ENCODE data around the gene MYO1E. TPM values are rescaled to one million over a fixed set of nuclear protein-coding genes. Genes with fewer than 3 reads are reported as not detected.

The MYO1E gene
- total and polyA plus RNA-seq, 4 donors: 6.7 to 70.9 (median 21.6) TPM

- no peak overlapping the region for H3K9ac ChIP-seq (ENCODE audit: low read depth in 1 of 2, low read length in 2 of 2)
Measured at GRCh38 chr15:59174835-59175831, 197.5 kb downstream of the MYO1E start.

GRCh38 chr15:59174151-59174834, 198.4 kb downstream of the MYO1E start:
- Histone ChIP-seq H3K36me3 (ENCODE audit: control insufficient read depth in 4 of 4, insufficient read depth in 3 of 4, low read depth in 1 of 4, low read length in 3 of 4) (peaks cover 5 to 56% (median 23%) of the 10 kb centered on the region in 4 donors), H3K4me3 (ENCODE audit: low read depth in 1 of 3, low read length in 3 of 3) (no peak overlapping the region), H3K27me3 (ENCODE audit: control insufficient read depth in 4 of 4, insufficient read depth in 4 of 4, low read length in 3 of 4) (no peaks in the 10 kb centered on the region), H3K4me1 (ENCODE audit: control insufficient read depth in 4 of 4, insufficient read depth in 4 of 4, low read length in 3 of 4) (no peaks in the 10 kb centered on the region), H3K9ac (ENCODE audit: low read depth in 1 of 2, low read length in 2 of 2) (no peak overlapping the region), H3K9me3 (ENCODE audit: control insufficient read depth in 4 of 4, low read length in 3 of 4) (no peaks in the 10 kb centered on the region), H3K27ac (ENCODE audit: low read depth in 1 of 2, low read length in 2 of 2) (no peak overlapping the region)
- DNase-seq (ENCODE audit: low spot score): no peak
- WGBS: 89% methylated on average over 12 of the region's 12 CpGs
- TF ChIP-seq HNF4G (IDR thresholded peaks at IDR 0.05) (no peak), CTCF (IDR thresholded peaks at IDR 0.05; ENCODE audit: low read depth, low read length, missing input control) (no peak)

More at GRCh38 chr15:59174835-59175831, 197.5 kb downstream of the MYO1E start:
- peaks cover 5 to 55% (median 22%) of the 10 kb centered on the region in 4 donors for H3K36me3 ChIP-seq (ENCODE audit: control insufficient read depth in 4 of 4, insufficient read depth in 3 of 4, low read depth in 1 of 4, low read length in 3 of 4)
- TF ChIP-seq FOXA2 (IDR thresholded peaks at IDR 0.05): no peak
- no peak for TF ChIP-seq MAX (IDR thresholded peaks at IDR 0.05)
- peak; percentile 67 to 86 for TF ChIP-seq RAD21 (IDR thresholded peaks at IDR 0.05)
- peak; percentile 53 for TF ChIP-seq CTCF (IDR thresholded peaks at IDR 0.05; ENCODE audit: low read depth, low read length, missing input control)
- TF ChIP-seq GABPA (IDR thresholded peaks at IDR 0.05 in 1 of 2, conservative IDR thresholded peaks at IDR 0.05 in 1 of 2): no peak
- no peak for TF ChIP-seq RXRA (IDR thresholded peaks at IDR 0.05)
- no peak for TF ChIP-seq ZBTB33 (IDR thresholded peaks at IDR 0.05)
- no peak for TF ChIP-seq NR2F2 (IDR thresholded peaks at IDR 0.05)
- H3K27me3 ChIP-seq (ENCODE audit: control insufficient read depth in 4 of 4, insufficient read depth in 4 of 4, low read length in 3 of 4): no peaks in the 10 kb centered on the region
- peak; percentile 38 for DNase-seq (ENCODE audit: low spot score)
- no peak overlapping the region for H3K27ac ChIP-seq (ENCODE audit: low read depth in 1 of 2, low read length in 2 of 2)
- no peak overlapping the region for H3K4me3 ChIP-seq (ENCODE audit: low read depth in 1 of 3, low read length in 3 of 3)
- H3K4me1 ChIP-seq (ENCODE audit: control insufficient read depth in 4 of 4, insufficient read depth in 4 of 4, low read length in 3 of 4): no peaks in the 10 kb centered on the region
- H3K9me3 ChIP-seq (ENCODE audit: control insufficient read depth in 4 of 4, low read length in 3 of 4): no peaks in the 10 kb centered on the region
- 64% methylated on average over 10 of the region's 10 CpGs for WGBS

Data from liver (tissue), 9 donors.